Measurements from ENCODE around the gene MANBA. TPM values are rescaled to one million over a fixed set of nuclear protein-coding genes. Genes with fewer than 3 reads are reported as not detected.

The MANBA gene
- total RNA-seq, 1 donor from 2014 or later: 38.3 TPM

GRCh38 chr4:102600689-102601088, 160.1 kb downstream of the MANBA start:
- Histone ChIP-seq H3K36me3 (ENCODE audit: insufficient read depth, low read length) (peaks cover 34% of the 10 kb centered on the region), H3K9ac (ENCODE audit: low read length) (no peak overlapping the region), H3K79me2 (ENCODE audit: insufficient read depth, low read length) (no peaks in the 10 kb centered on the region), H3K9me3 (ENCODE audit: insufficient read depth, low read depth, low read length) (no peaks in the 10 kb centered on the region), H3K27me3 (ENCODE audit: insufficient read depth, low read length) (no peaks in the 10 kb centered on the region), H3K27ac (ENCODE audit: low read depth, low read length) (no peak overlapping the region), H3K4me2 (ENCODE audit: low read length) (no peak overlapping the region), H3K4me1 (ENCODE audit: insufficient read depth, low read length) (peaks cover 5% of the 10 kb centered on the region), H2AFZ (ENCODE audit: low read depth, low read length) (no peak overlapping the region), H4K20me1 (ENCODE audit: insufficient read depth, low read length) (no peaks in the 10 kb centered on the region), H3K4me3 (ENCODE audit: insufficient read depth, low read depth, low read length) (no peak overlapping the region)
- DNase-seq (ENCODE audit: low read depth): no peak
- Mint-ChIP-seq H3K36me3 (ENCODE audit: low read depth, unreplicated experiment) (peaks cover 27% of the 10 kb centered on the region), H3K4me3 (ENCODE audit: unreplicated experiment) (no peak overlapping the region), H3K27me3 (ENCODE audit: low read depth, unreplicated experiment) (no peaks in the 10 kb centered on the region), H3K9me3 (ENCODE audit: unreplicated experiment) (no peaks in the 10 kb centered on the region), H3K27ac (ENCODE audit: unreplicated experiment) (no peak overlapping the region), H3K4me1 (ENCODE audit: low read depth, unreplicated experiment) (peaks cover 23% of the 10 kb centered on the region)
- no peak for FAIRE-seq
- no peak for TF ChIP-seq CTCF (IDR thresholded peaks at IDR 0.05; ENCODE audit: insufficient read depth, low read depth, low read length)
- no peak for TF ChIP-seq EZH2 (IDR thresholded peaks at IDR 0.05; ENCODE audit: insufficient read depth, low read length)

DNA sequence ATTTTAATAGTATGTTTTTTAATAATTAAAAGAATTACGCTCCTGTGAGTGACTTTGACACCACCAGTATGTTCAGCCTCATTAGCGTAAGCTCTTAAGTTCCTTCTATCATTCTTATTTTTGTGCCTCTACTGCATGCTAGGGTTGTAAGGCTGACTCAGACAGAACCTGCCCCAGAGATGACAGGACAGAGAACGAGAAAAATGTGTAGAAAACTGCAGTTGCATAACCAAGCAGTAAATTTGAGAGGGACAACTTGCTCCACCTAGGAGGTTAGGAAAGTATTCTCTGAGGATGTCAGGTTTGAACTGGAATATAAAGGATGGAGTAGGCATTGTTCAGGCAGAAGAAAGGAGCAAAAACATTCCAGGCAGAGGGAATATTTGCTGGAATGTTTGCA, 160.9 kb downstream of the MANBA start:
- Mint-ChIP-seq H3K27me3 (ENCODE audit: low read depth, unreplicated experiment) (no peaks in the 10 kb centered on the region), H3K27ac (ENCODE audit: unreplicated experiment) (no peak overlapping the region), H3K9me3 (ENCODE audit: unreplicated experiment) (no peaks in the 10 kb centered on the region), H3K4me3 (ENCODE audit: unreplicated experiment) (no peak overlapping the region), H3K4me1 (ENCODE audit: low read depth, unreplicated experiment) (peaks cover 23% of the 10 kb centered on the region), H3K36me3 (ENCODE audit: low read depth, unreplicated experiment) (peaks cover 29% of the 10 kb centered on the region)
- no peak overlapping the region for H3K27ac ChIP-seq (ENCODE audit: low read depth, low read length)
- H2AFZ ChIP-seq (ENCODE audit: low read depth, low read length): no peak overlapping the region
- no peak overlapping the region for H3K4me3 ChIP-seq (ENCODE audit: insufficient read depth, low read depth, low read length)
- no peaks in the 10 kb centered on the region for H4K20me1 ChIP-seq (ENCODE audit: insufficient read depth, low read length)
- H3K27me3 ChIP-seq (ENCODE audit: insufficient read depth, low read length): no peaks in the 10 kb centered on the region
- no peaks in the 10 kb centered on the region for H3K79me2 ChIP-seq (ENCODE audit: insufficient read depth, low read length)
- H3K9ac ChIP-seq (ENCODE audit: low read length): no peak overlapping the region
- no peaks in the 10 kb centered on the region for H3K9me3 ChIP-seq (ENCODE audit: insufficient read depth, low read depth, low read length)
- no peak for FAIRE-seq
- no peak overlapping the region for H3K4me2 ChIP-seq (ENCODE audit: low read length)
- TF ChIP-seq CTCF (IDR thresholded peaks at IDR 0.05; ENCODE audit: insufficient read depth, low read depth, low read length) (no peak), EZH2 (IDR thresholded peaks at IDR 0.05; ENCODE audit: insufficient read depth, low read length) (no peak)
- peak; percentile 1 for DNase-seq (ENCODE audit: low read depth)
- H3K36me3 ChIP-seq (ENCODE audit: insufficient read depth, low read length): peaks cover 41% of the 10 kb centered on the region
- H3K4me1 ChIP-seq (ENCODE audit: insufficient read depth, low read length): peaks cover 5% of the 10 kb centered on the region

DNA sequence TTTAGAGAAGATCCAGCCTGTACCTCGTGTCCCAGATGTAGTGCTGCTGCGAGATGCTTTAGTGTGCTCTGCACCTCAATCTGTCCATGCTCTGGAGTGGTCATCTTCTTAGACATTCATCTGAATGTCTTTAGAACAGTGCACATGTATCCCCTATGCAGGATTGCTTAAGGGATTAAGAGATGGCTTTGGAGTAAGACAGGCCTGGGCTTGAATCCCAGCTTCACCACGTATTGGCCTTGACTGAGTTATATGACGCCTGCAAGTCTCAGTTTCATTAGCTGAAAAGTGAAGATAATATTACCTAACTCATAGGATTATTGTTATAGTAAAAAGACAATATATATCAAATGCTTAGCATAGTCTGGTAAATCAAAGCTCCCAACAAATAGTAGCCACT, 161.3 kb downstream of the MANBA start:
- peaks cover 23% of the 10 kb centered on the region for H3K4me1 Mint-ChIP-seq (ENCODE audit: low read depth, unreplicated experiment)
- H3K4me1 ChIP-seq (ENCODE audit: insufficient read depth, low read length): peaks cover 5% of the 10 kb centered on the region
- H3K9ac ChIP-seq (ENCODE audit: low read length): no peak overlapping the region
- H4K20me1 ChIP-seq (ENCODE audit: insufficient read depth, low read length): no peaks in the 10 kb centered on the region
- no peaks in the 10 kb centered on the region for H3K27me3 Mint-ChIP-seq (ENCODE audit: low read depth, unreplicated experiment)
- H3K27ac Mint-ChIP-seq (ENCODE audit: unreplicated experiment): no peak overlapping the region
- H3K27ac ChIP-seq (ENCODE audit: low read depth, low read length): no peak overlapping the region
- FAIRE-seq (no peak), DNase-seq (ENCODE audit: low read depth) (no peak)
- H3K4me2 ChIP-seq (ENCODE audit: low read length): no peak overlapping the region
- H3K9me3 ChIP-seq (ENCODE audit: insufficient read depth, low read depth, low read length): no peaks in the 10 kb centered on the region
- H3K79me2 ChIP-seq (ENCODE audit: insufficient read depth, low read length): no peaks in the 10 kb centered on the region
- peaks cover 27% of the 10 kb centered on the region for H3K36me3 Mint-ChIP-seq (ENCODE audit: low read depth, unreplicated experiment)
- no peak overlapping the region for H3K4me3 ChIP-seq (ENCODE audit: insufficient read depth, low read depth, low read length)
- no peaks in the 10 kb centered on the region for H3K9me3 Mint-ChIP-seq (ENCODE audit: unreplicated experiment)
- H2AFZ ChIP-seq (ENCODE audit: low read depth, low read length): no peak overlapping the region
- H3K36me3 ChIP-seq (ENCODE audit: insufficient read depth, low read length): peaks cover 42% of the 10 kb centered on the region
- H3K4me3 Mint-ChIP-seq (ENCODE audit: unreplicated experiment): no peak overlapping the region
- no peak for TF ChIP-seq EZH2 (IDR thresholded peaks at IDR 0.05; ENCODE audit: insufficient read depth, low read length)
- TF ChIP-seq CTCF (IDR thresholded peaks at IDR 0.05; ENCODE audit: insufficient read depth, low read depth, low read length): no peak
- H3K27me3 ChIP-seq (ENCODE audit: insufficient read depth, low read length): no peaks in the 10 kb centered on the region

All from astrocyte (in vitro differentiated cells and primary cell).